ENCODE data around the gene CHIA. TPM values are rescaled to one million over a fixed set of nuclear protein-coding genes. Genes with fewer than 3 reads are reported as not detected.
"Not testable (repeated sequence)": the region's sequence is repeated elsewhere in the genome, so short reads cannot be mapped to it uniquely, and the experiment has no call there.

The CHIA gene
- total RNA-seq, 2 donors from 2014 or later = not detected

- H3K4me1 ChIP-seq = no peaks in the 10 kb centered on the region
- no peak overlapping the region for H3K27ac ChIP-seq
- no peak overlapping the region for H3K4me3 ChIP-seq
- DNase-seq = no peak
- no peaks in the 10 kb centered on the region for H3K36me3 ChIP-seq
- no peak for TF ChIP-seq CTCF (IDR thresholded peaks at IDR 0.05)
- no peak overlapping the region for H3K9ac ChIP-seq (ENCODE audit: low read depth in 2 of 2, low read length in 2 of 2)
- no peaks in the 10 kb centered on the region for H3K27me3 ChIP-seq
- H3K9me3 ChIP-seq = no peaks in the 10 kb centered on the region
- intact Hi-C loops (cut with DNase I) = no loop called here
Measured at GRCh38 chr1:111351700-111352099, 61.0 kb downstream of the CHIA start.

- no peak for TF ChIP-seq CTCF (IDR thresholded peaks at IDR 0.05)
- H3K9ac ChIP-seq (ENCODE audit: low read depth in 2 of 2, low read length in 2 of 2) = no peak overlapping the region
- no peaks in the 10 kb centered on the region for H3K9me3 ChIP-seq
- no peak for DNase-seq
- no peaks in the 10 kb centered on the region for H3K36me3 ChIP-seq
- intact Hi-C loops (cut with DNase I) = no loop called here
- no peak overlapping the region for H3K4me3 ChIP-seq
- H3K4me1 ChIP-seq = no peaks in the 10 kb centered on the region
- no peaks in the 10 kb centered on the region for H3K27me3 ChIP-seq
- no peak overlapping the region for H3K27ac ChIP-seq
Measured at GRCh38 chr1:111354584-111354983, 63.9 kb downstream of the CHIA start.

- Histone ChIP-seq H3K4me3 (no peak overlapping the region), H3K9me3 (no peaks in the 10 kb centered on the region), H3K36me3 (no peaks in the 10 kb centered on the region), H3K4me1 (no peaks in the 10 kb centered on the region), H3K27ac (no peak overlapping the region), H3K9ac (ENCODE audit: low read depth in 2 of 2, low read length in 2 of 2) (no peak overlapping the region), H3K27me3 (no peaks in the 10 kb centered on the region)
- TF ChIP-seq CTCF (IDR thresholded peaks at IDR 0.05) = no peak
- intact Hi-C loops (cut with DNase I) = no loop called here
- DNase-seq = no peak
Measured at GRCh38 chr1:111358964-111359363, 68.3 kb downstream of the CHIA start.

- Histone ChIP-seq H3K27ac (no peak overlapping the region), H3K27me3 (no peaks in the 10 kb centered on the region), H3K9ac (ENCODE audit: low read depth in 2 of 2, low read length in 2 of 2) (no peak overlapping the region), H3K4me3 (no peak overlapping the region), H3K9me3 (no peaks in the 10 kb centered on the region), H3K36me3 (no peaks in the 10 kb centered on the region), H3K4me1 (no peaks in the 10 kb centered on the region)
- no peak for TF ChIP-seq CTCF (IDR thresholded peaks at IDR 0.05)
- intact Hi-C loops (cut with DNase I) = no loop called here
- DNase-seq = no peak
Measured at GRCh38 chr1:111359376-111359775, 68.7 kb downstream of the CHIA start.

- H3K27ac ChIP-seq; H3K9ac ChIP-seq (ENCODE audit: low read depth in 2 of 2, low read length in 2 of 2); H3K4me3 ChIP-seq; intact Hi-C loops (cut with DNase I); H3K36me3 ChIP-seq; H3K27me3 ChIP-seq; H3K9me3 ChIP-seq; DNase-seq; H3K4me1 ChIP-seq: not testable (repeated sequence)
Measured at GRCh38 chr1:111360257-111360656, 69.6 kb downstream of the CHIA start.

- H3K4me1 ChIP-seq = no peaks in the 10 kb centered on the region
- H3K36me3 ChIP-seq = no peaks in the 10 kb centered on the region
- intact Hi-C loops (cut with DNase I) = no loop called here
- no peak overlapping the region for H3K4me3 ChIP-seq
- H3K9me3 ChIP-seq = no peaks in the 10 kb centered on the region
- H3K9ac ChIP-seq (ENCODE audit: low read depth in 2 of 2, low read length in 2 of 2) = no peak overlapping the region
- no peak overlapping the region for H3K27ac ChIP-seq
- no peaks in the 10 kb centered on the region for H3K27me3 ChIP-seq
- DNase-seq = no peak
- no peak for TF ChIP-seq CTCF (IDR thresholded peaks at IDR 0.05)
Measured at GRCh38 chr1:111361761-111362160, 71.1 kb downstream of the CHIA start.
